Stimulated activated CD8-positive, alpha-beta memory T cell treated with anti-CD3 and anti-CD28 coated beads, Interleukin-4, amount 100 ng/mL, for 1 hour (primary cell): ENCODE results near the gene ZNF804B.

Experiments
- DNase-seq, 2 donors: peaks; one replicate each; pipeline ENCODE4 v3.0.0-alpha.2; 2020; ENCODE audit warnings: low read depth in 2 of 2, low spot score in 1 of 2

ZNF804B gene

DNA sequence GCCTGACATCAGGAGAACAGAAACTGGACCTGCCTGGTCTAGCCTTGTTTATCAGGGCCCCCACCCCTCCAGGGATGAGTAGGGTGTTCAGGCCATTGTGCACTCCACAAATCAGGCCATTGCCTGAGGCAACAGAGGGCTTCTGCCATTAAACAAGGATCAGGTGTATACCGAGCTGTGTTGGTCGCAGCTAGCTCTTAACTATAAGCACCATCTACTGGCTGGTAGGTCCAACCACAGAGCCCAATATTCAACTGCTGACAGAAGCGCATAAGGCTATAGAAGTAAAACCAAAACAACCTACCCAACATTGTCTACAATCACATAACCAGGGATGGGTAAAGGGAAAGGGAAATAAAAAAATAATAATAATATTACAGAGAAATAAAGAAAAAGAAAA is 487.7 kb downstream of the ZNF804B start:
- no peak for DNase-seq

DNA sequence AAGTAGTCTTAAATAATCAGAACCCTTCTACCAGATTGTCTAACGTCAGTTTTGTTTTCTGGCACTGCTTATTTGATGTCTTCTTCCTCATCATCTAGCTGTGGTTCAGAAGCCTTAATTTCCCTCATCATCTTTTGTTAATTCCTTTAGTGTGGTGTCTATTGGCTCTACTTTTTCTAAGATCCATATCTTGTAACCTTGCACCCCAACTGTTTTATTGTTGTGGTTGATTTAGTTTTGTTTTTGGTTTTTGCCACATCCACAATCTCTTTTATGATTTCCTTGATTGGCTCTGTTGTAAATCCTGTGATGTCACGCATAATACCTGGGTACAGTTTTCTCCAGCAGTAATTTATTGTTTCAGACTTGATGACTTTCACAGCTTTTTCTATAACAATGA is 499.6 kb downstream of the ZNF804B start:
- no peak for DNase-seq

DNA sequence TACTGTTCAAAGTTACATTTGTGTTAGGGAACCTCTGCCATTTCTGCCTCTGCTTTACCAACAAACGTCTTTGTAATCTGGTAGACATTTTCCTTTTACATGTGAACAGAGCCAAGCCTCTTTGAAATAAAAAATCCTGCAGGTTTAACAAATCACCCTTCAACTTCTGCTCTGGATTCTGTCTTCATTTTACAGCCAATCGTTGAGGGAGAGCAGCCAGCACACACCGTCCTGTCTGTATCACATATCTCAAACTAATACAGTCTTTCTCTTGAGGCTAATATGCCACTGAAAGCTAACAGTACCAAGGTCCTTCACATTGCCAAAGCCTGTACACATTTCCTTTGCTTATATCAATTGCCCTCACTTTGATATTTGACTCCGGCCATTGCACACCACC is 504.6 kb downstream of the ZNF804B start:
- no peak for DNase-seq

DNA sequence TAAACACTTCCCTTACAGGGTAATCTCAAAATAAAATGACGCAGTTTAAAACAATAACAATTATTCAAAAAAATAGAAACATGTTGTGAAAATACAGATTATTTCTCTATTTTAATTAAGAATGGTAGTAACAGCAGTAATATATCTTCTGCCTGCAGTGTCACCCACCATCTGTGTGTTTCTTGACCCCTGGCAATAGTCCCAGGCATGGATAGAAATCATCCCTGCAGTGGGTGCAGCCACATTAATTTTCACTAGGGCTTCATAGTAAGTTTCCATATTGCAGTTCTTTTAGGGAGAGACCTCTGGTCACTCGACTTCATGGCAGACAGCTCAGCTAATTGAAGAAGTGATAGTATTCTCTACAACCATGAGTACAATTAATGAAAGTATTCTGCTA is 506.1 kb downstream of the ZNF804B start:
- DNase-seq, result no peak

DNA sequence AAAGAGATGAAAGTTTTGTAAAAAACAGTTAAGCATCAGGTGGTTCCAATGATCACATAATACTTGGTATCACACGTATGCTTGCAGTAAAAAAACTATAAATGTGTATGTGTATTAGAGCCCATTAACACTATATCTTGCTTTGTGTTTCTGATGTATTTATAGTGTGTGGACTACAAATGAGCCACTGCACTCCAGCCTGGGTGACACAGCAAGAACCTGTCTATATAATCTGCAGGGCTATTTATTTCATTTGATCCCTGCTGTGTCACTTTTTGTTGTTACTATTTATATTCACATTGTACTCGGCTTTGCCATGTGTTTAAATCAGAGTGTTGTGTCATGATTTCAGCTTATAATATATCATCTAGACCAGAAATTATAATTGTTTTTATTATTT is 523.8 kb downstream of the ZNF804B start:
- no peak for DNase-seq

DNA sequence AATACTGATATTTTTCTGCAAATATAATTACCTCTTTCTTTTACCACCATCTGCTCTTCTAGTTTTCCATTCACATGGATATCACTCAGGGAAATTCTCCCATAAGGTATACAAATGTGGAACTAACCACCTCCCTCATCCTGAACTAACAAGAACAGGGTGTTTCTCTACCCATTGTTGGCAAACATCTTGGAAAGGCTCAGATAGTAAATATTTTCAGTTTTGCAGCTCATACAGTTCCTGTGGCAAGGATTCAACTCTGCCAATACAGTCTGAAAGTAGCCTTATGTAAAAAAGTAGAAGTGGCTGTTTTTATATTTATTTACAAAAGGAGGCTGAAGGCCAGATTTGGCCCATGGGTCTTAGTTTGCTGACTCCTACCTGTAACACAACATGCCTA is 549.0 kb downstream of the ZNF804B start:
- DNase-seq, result no peak

DNA sequence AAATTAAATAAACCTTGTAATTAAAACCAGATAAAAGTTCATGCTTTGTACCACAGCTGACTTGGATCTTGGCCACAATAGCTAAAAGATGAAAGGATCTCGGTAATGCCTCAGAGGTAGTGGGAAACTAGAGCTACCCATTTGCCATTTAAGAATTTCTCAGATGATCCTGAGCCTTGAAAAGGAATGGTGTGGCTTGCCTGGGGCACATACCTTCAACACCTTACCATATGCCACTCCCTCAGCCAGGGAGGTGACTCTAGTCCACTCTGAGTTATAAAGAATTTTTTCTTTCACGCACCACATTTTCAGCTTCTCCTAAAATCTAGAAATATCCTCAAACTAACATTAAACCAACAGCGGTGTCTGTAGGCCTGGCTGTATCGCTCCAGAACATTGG is 552.4 kb downstream of the ZNF804B start:
- no peak for DNase-seq

DNA sequence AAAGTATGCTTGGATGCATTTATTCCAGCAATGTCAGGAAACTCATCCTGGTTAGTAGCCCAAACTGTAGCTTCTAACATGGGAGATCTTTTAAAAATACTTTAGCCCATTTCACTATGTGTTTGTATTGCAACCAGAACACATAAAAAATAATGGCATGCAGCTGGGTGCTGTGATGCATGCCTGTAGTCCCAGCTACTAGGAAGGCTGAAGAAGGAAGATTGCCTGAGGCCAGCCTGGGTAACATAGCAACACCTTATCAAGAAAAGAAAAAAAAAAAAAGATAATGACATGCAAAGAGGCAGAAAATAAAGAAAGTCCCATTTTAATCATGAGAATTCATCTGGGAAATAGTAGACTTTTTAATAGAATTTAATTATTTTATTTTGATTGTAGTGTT is 553.1 kb downstream of the ZNF804B start:
- DNase-seq, result no peak

DNA sequence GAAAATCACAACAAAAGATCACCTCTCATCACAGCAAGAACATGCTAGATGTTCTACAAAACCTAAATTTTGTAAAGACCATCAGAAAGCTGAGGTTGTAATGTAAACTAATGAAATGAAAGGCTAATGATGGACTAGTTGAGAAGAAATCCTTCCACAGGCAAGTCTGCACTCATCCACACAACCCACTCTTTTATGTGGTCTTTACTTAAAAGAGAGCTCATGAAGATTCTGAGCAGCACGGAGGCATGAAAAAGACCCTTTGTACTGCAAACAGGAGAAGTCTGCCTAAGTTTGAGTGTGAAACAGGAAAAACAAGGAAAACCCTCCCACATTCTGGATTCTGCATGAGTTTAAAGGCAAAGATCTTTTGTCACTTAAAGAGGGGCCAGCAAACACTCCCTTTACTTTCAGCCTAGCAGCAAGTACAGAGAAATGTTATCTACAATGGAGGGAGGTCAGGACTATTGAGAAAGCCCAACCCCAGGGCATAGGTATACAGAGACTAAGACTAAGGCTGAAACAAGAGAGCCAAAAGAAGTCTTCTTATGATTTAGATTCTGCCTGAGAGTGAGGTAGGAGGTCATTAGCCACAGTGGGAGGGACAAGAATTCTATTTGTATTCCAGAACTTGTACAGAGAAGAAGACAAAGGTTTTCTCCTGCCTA is 557.2 kb downstream of the ZNF804B start:
- no peak for DNase-seq

DNA sequence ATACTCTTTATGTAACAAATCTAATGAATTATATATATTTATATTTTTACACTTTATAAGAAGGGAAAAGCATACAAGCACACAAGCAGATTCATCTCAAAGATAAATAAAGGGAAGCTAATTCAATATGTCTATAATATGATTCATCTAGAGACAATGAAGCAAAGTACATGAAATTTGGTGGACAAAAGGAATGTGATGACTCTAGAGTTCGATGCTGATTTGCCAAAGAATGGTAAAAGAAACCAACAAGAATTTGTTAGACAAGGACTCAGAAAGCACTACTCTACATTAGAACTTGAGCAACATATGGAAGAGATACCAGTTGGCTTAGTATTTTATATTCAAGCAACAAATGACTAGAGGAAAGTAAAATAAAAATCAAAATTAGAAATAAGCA is 572.5 kb downstream of the ZNF804B start:
- no peak for DNase-seq

DNA sequence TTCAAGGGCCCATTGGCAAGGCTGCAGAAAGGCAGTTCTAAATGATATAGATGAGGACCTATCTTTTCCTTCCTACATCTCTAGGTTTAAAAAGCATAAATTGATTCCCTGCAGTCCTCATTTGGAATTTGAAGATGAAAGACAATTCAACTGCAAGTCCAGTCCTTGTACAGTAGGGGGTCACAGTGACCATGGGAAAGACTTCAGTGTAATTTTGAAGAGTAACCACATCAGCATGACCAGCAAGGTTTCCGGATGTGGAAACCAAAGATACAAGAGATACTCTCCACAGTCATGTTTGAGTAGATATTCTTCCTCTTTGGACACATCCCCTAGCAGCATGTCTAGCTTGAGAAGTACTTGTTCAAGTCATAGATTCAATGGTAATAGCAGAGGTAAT is 575.3 kb downstream of the ZNF804B start:
- no peak for DNase-seq

DNA sequence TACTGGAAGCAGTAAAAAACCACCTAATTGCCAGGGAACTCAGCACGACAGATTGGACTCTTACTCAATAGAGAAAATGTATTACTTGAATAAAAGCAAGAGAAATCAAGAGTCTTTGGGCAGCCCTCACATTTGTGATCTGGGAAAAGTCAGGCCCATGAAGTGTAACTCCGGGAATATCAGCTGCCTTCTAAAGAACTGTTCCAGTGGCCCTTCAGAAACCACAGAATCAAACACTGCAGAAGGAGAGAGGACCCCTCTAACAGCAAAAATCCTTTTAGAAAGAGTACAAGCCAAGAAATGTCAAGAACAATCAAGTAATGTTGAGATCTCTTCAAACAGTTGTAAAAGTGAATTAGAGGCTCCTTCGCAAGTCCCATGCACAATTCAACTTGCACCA is 576.0 kb downstream of the ZNF804B start:
- DNase-seq, result no peak

DNA sequence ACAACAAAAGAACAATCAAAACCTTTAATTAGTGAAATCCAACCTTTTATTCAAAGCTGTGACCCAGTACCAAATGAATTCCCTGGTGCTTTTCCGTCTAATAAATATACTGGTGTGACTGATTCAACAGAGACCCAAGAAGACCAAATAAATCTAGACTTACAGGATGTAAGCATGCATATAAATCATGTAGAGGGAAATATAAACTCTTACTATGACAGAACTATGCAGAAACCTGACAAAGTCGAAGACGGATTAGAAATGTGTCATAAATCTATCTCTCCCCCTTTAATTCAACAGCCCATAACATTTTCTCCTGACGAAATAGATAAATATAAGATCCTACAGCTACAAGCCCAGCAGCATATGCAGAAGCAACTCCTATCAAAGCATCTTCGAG is 576.6 kb downstream of the ZNF804B start:
- no peak for DNase-seq

DNA sequence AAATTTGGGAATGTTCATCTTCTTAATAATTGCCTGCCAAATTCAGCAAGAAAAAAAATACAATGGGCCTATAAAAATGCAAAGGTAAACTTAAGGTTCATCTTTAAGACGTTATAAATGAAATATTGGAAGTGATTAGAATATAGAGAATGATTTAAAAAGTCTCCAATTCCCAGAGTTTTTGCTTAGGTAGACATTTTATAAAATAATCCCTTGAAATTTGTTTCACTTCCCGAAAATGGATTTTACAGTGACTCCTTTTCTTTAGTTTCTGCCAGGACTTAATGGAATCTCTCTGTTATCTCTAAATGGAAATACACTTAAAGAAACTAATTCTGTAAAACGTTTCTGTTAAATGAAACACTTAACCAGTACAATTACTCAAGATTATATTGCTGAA is 580.2 kb downstream of the ZNF804B start:
- no peak for DNase-seq

DNA sequence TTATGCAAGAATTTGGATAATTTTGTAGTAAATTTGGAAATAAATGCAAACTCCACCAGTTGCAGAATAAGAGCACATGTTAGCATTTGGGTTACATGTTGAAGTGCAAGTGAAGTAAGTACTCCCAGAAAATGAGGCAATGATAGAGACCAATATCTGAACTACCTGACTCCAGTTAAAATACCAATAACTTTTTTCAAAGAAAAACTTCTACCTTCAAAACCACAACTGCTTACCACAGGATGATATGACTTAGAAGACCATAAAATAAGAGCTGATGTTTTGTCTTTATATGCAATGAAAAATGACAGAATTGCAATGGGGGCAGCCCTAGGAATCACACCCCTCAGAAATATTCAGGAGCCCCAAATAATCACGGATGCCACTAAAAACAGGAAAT is 597.6 kb downstream of the ZNF804B start:
- DNase-seq, result no peak

DNA sequence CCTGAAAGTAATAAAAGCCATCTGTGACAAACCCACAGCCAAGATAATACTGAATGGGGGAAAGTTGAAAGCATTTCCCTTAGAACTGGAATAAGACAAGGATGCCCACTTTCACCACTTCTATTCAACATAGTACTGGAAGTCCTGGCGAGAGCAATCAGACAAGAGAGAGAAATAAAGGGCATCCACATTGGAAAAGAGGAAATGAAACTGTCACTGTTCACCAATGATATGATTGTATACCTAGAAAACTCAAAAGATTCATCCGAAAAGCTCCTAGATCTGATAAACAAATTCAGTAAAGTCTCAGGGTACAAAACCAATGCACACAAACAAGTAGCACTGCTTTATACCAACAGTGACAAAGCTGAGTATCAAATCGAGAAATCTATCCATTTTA is 617.7 kb downstream of the ZNF804B start:
- DNase-seq, result no peak

DNA sequence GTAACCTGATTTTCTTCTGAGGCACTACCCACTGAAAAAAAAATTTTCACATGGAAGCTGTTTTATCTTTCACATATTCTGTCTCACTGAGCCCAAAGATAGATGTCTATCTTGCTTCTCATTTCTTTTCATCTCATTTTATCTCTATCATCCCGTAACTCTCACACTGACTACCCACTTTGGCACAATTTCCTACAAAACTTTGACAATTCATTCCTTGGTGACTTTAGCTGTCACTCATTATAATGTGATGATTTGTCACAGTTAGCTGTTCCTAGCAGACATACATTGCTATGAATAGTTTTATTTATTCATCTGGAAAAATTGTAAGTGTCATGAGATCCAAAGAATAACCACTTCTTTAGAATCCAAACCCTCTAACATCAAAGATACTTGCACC is 625.9 kb downstream of the ZNF804B start:
- no peak for DNase-seq
